A673 (cell line): ENCODE data around the gene MUS81. TPM values are rescaled to one million over a fixed set of nuclear protein-coding genes. Genes with fewer than 3 reads are reported as not detected.

ENCODE experiments used
- BruUV-seq: library from RNA; stranded (reverse); fragments of 400-500 nt; replicated peaks from 2 replicates; lab custom pipeline; 2021; lab: Mats Ljungman, UMichigan
- CTCF ChIA-PET: fragments of 300-600 bp; sonication (Branson Sonifier 250); formaldehyde crosslinking; loops from one replicate; lab custom pipeline; 2022; ENCODE audit warnings: antibody characterized with exemption; lab: Charles Lee
- POLR2A ChIA-PET: fragments of 300-600 bp; sonication (Branson Sonifier 250); formaldehyde crosslinking; loops from one replicate; lab custom pipeline; 2022; ENCODE audit warnings: antibody characterized with exemption; ENCODE audit not compliant: low non-redundant PET; lab: Charles Lee
- DNase-seq: peaks from one replicate; pipeline ENCODE4 v3.0.0-alpha.2; 2015; ENCODE audit warnings: low spot score
- H3K27ac ChIP-seq: fragments of 200-600 bp; sonication (generic); 2 replicates; pipeline ENCODE4 v1.5.1; 2016; ENCODE audit warnings: mixed run types, low read depth, mild to moderate bottlenecking, mixed read lengths, antibody characterized with exemption, low read length; ENCODE audit not compliant: poor library complexity, severe bottlenecking
- H3K27me3 ChIP-seq: fragments of 200-600 bp; sonication (generic); replicated peaks from 2 replicates; pipeline ENCODE4 v1.6.1; 2017; ENCODE audit warnings: mixed run types, low read depth, mild to moderate bottlenecking, mixed read lengths, antibody characterized with exemption, low read length; ENCODE audit not compliant: insufficient read depth, poor library complexity
- H3K36me3 ChIP-seq: fragments of 200-600 bp; sonication (generic); 2 replicates; pipeline ENCODE4 v1.6.1; 2016; ENCODE audit warnings: mixed run types, mild to moderate bottlenecking, mixed read lengths, antibody characterized with exemption, low read length; ENCODE audit not compliant: insufficient read depth, poor library complexity, severe bottlenecking
- H3K4me1 ChIP-seq: fragments of 200-600 bp; sonication (generic); 2 replicates; pipeline ENCODE4 v1.6.1; 2017; ENCODE audit warnings: mixed run types, mild to moderate bottlenecking, mixed read lengths, antibody characterized with exemption, low read length; ENCODE audit not compliant: insufficient read depth, poor library complexity, severe bottlenecking
- H3K4me3 ChIP-seq: fragments of 200-600 bp; sonication (generic); 2 replicates; pipeline ENCODE4 v1.5.1; 2016; ENCODE audit warnings: low read depth, mixed run types, mild to moderate bottlenecking, mixed read lengths, low read length; ENCODE audit not compliant: poor library complexity, severe bottlenecking
- H3K9me3 ChIP-seq: fragments of 200-600 bp; sonication (generic); 2 replicates; pipeline ENCODE4 v1.6.1; 2016; ENCODE audit warnings: mixed run types, low read depth, mild to moderate bottlenecking, mixed read lengths, antibody characterized with exemption, low read length; ENCODE audit not compliant: poor library complexity, severe bottlenecking
- CTCF ChIP-seq: fragments of 300-800, 200-600 bp; sonication (generic); conservative IDR thresholded peaks from 2 replicates; pipeline ENCODE4 v1.5.1; 2017; ENCODE audit warnings: low read depth, mild to moderate bottlenecking, antibody characterized with exemption, low read length, moderate library complexity, mixed read lengths
- EZH2 ChIP-seq: fragments of 200-600 bp; sonication (generic); IDR thresholded peaks from 2 replicates; pipeline ENCODE4 v1.6.1; 2017; ENCODE audit warnings: borderline replicate concordance, low read depth, mild to moderate bottlenecking, mixed read lengths, antibody characterized with exemption, low read length; ENCODE audit not compliant: poor library complexity, severe bottlenecking
- intact Hi-C: fragments of 100-400 bp; cut with micrococcal nuclease; formaldehyde crosslinking; loops from one replicate; pipeline ENCODE4 v1.10.0; 2022; ENCODE audit not compliant: unreplicated experiment
- total RNA-seq: library from RNA; stranded (reverse); gene quantifications from 2 replicates; pipeline ENCODE4 v1.2.3, GENCODE V29; 2021

The MUS81 gene
- total RNA-seq, 1 experiment from 2014 or later: 77.4 TPM

DNA sequence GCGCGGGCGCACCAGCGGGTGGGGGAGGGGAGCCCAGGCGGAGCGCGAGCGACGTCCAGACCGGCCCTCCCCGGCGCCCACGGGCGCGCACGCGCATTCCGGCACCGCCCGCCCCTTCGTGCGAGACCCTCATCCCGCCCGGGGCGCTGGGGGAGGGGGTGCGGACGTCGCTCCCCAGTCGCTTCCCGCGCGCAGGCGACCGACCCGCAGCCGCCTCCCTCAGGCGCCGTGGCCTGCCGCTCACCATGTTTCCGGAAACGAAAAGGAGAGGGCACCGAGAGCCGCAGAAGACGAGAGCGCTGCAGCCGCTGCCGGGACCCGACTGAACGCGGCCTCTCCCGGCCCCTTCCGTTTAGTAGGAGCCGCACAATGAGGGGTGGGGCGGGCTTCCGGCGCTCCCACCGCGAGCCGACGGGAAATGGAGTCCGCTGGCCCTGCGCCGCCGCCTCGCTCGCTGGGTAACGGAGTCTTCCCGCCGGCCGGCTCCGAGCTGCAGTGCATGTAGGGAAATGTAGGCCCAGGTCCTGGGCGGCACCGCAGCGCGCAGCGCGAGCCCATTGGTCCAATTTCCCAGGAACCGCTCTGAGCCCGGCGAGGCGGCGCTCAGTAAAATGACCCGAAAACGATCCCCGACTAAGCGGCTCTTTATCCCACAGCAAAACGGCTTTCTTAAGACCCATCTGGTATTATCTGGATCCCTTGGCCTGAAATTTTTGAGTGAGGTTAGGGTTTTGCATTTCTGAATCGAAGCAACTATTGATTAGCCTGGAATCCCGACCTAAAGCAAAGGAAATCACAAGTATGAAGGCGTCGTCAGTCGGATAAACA is 2.2 kb upstream of the MUS81 start, which contains the start of gene CFL1:
CFL1 (minus strand) TSS at position 328 of the 828 bp plus-strand sequence; CDS start at position 247, 81 bp downstream.
- Histone ChIP-seq H3K4me1 (peaks cover 25% of the 10 kb centered on the region), H3K27ac (peak within 1 kb of the TSS; percentile 99), H3K4me3 (peak within 1 kb of the TSS; percentile 95), H3K9me3 (no peaks in the 10 kb centered on the region), H3K27me3 (no peaks in the 10 kb centered on the region), H3K36me3 (peaks cover 50% of the 10 kb centered on the region)
- CTCF ChIA-PET: interaction anchor here (0.6 to 2.4 kb wide), 3 partner anchors 13 to 77 kb away, joined by 3 to 14 read pairs (median 10); partner anchors contain the start of genes AP5B1 and FIBP
- DNase-seq: peak; percentile 100
- BruUV-seq: no TSS peak
- TF ChIP-seq EZH2 (no peak), CTCF (no peak)
- POLR2A ChIA-PET: interaction anchor here (0.5 to 0.7 kb wide), 4 partner anchors 117 to 445 kb away, joined by 3 to 18 read pairs (median 11); no protein-coding TSS in a partner anchor
- intact Hi-C loops: loop anchor here (1.0 to 5.0 kb wide), 2 partner anchors 30 to 1081 kb away; partner anchors contain the start of genes FIBP and SF1

DNA sequence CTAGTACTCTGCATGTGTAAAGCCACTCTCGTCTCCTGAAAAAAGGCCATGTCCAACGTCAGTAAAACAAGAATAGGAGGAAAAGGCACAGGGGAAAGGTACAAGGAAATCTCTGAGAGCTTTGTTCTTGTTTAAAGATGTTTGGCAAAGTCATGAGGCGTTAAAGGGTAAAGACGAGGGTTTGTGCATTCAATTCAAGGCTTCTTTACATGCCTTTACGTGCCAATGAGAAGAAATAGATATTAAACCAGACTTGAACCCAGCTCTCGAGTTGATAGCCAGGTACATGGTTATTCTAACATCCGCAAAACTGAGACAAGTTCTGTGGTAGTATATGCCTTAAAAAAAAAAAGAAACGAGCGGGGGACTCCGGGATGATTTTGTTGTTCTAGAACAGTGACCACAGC is 1.5 kb upstream of the MUS81 start:
- CTCF ChIA-PET: interaction anchor here (0.6 to 2.4 kb wide), 4 partner anchors 13 to 30 kb away, joined by 3 to 14 read pairs (median 12); partner anchors contain the start of gene FIBP
- no peaks in the 10 kb centered on the region for H3K9me3 ChIP-seq
- peak overlapping the region; percentile 95 for H3K4me3 ChIP-seq
- no peak for DNase-seq
- intact Hi-C loops: loop anchor here (1.0 to 5.0 kb wide), 2 partner anchors 30 to 1081 kb away; partner anchors contain the start of genes FIBP and SF1
- no peaks in the 10 kb centered on the region for H3K27me3 ChIP-seq
- POLR2A ChIA-PET: interaction anchor here (0.6 to 1.4 kb wide), 4 partner anchors 32 to 446 kb away, joined by 3 to 18 read pairs (median 8); partner anchors contain the start of gene CCDC85B
- no peak for TF ChIP-seq CTCF
- no peak for TF ChIP-seq EZH2
- H3K4me1 ChIP-seq: peaks cover 25% of the 10 kb centered on the region
- peaks cover 50% of the 10 kb centered on the region for H3K36me3 ChIP-seq
- H3K27ac ChIP-seq: peak overlapping the region; percentile 99
- BruUV-seq: no TSS peak

GRCh38 chr11:65859095-65859811 is 980 bp upstream of the MUS81 start:
- intact Hi-C loops: loop anchor here (5.0 kb wide), 1 partner anchor 1082 kb away; the partner anchor contains the start of gene SF1
- Histone ChIP-seq H3K4me3 (peak overlapping the region; percentile 95), H3K4me1 (peaks cover 25% of the 10 kb centered on the region), H3K36me3 (peaks cover 50% of the 10 kb centered on the region), H3K27me3 (no peaks in the 10 kb centered on the region), H3K9me3 (no peaks in the 10 kb centered on the region), H3K27ac (peak overlapping the region; percentile 99)
- ChIA-PET POLR2A (interaction anchor here (0.5 to 1.4 kb wide), 8 partner anchors 9 to 854 kb away, joined by 3 to 11 read pairs (median 4); partner anchors contain the start of genes CCDC85B and FIBP), CTCF (interaction anchor here (0.5 to 2.4 kb wide), 14 partner anchors 8 to 244 kb away, joined by 3 to 65 read pairs (median 5); partner anchors contain the start of genes CCDC85B, FIBP and PCNX3)
- TF ChIP-seq CTCF (peak; percentile 44; the same call in 1 of the 2 replicates), EZH2 (no peak)
- DNase-seq: peak; percentile 100
- no TSS peak for BruUV-seq
